Measurements from ENCODE around the gene AMOTL1. TPM values are rescaled to one million over a fixed set of nuclear protein-coding genes. Genes with fewer than 3 reads are reported as not detected.
"Not testable (repeated sequence)": the region's sequence is repeated elsewhere in the genome, so short reads cannot be mapped to it uniquely, and the experiment has no call there.

The AMOTL1 gene
- total RNA-seq, 1 donor from 2014 or later, result 22.6 TPM

- Mint-ChIP-seq H3K36me3 (peaks cover 28% of the 10 kb centered on the region), H3K27me3 (ENCODE audit: insufficient read depth, low read depth) (no peaks in the 10 kb centered on the region), H3K9me3 (peaks cover 3% of the 10 kb centered on the region), H3K27ac (no peak overlapping the region), H3K4me1 (peaks cover 9% of the 10 kb centered on the region), H3K4me3 (no peak overlapping the region)
- no peak overlapping the region for H3K9ac ChIP-seq
- H3K9me3 ChIP-seq (ENCODE audit: low read depth), result no peaks in the 10 kb centered on the region
- no peaks in the 10 kb centered on the region for H3K27me3 ChIP-seq
- no peak overlapping the region for H3K4me3 ChIP-seq
- TF ChIP-seq EZH2phosphoT487 (IDR thresholded peaks at IDR 0.05), result no peak
- TF ChIP-seq EZH2 (IDR thresholded peaks at IDR 0.05), result no peak
- no peak for TF ChIP-seq CTCF (IDR thresholded peaks at IDR 0.05)
- peaks cover 65% of the 10 kb centered on the region for H4K20me1 ChIP-seq (ENCODE audit: low read depth)
- H3K4me2 ChIP-seq, result no peak overlapping the region
- H3K79me2 ChIP-seq (ENCODE audit: low read depth), result peaks cover 91% of the 10 kb centered on the region
- H3K27ac ChIP-seq, result no peak overlapping the region
- H3K4me1 ChIP-seq, result no peaks in the 10 kb centered on the region
- H2AFZ ChIP-seq (replicated peaks), result no peak overlapping the region
- H3F3A ChIP-seq (ENCODE audit: low read depth), result no peaks in the 10 kb centered on the region
- DNase-seq (ENCODE audit: low spot score), result no peak
- no peaks in the 10 kb centered on the region for H3K36me3 ChIP-seq
Observed at GRCh38 chr11:94791216-94791889, 23.2 kb downstream of the AMOTL1 start.

GRCh38 chr11:94791942-94792341 lies 23.8 kb downstream of the AMOTL1 start:
- H3K27me3 Mint-ChIP-seq (ENCODE audit: insufficient read depth, low read depth); H3K27ac Mint-ChIP-seq; H3K4me3 ChIP-seq; H3K9me3 Mint-ChIP-seq; H3K4me3 Mint-ChIP-seq; H2AFZ ChIP-seq (replicated peaks); H3K4me2 ChIP-seq; H3K4me1 ChIP-seq; H3K4me1 Mint-ChIP-seq; H3K27ac ChIP-seq; DNase-seq (ENCODE audit: low spot score); H3K27me3 ChIP-seq; H3F3A ChIP-seq (ENCODE audit: low read depth); H3K36me3 ChIP-seq; H3K9me3 ChIP-seq (ENCODE audit: low read depth); H3K9ac ChIP-seq: not testable (repeated sequence)
- H3K36me3 Mint-ChIP-seq, result peaks cover 26% of the 10 kb centered on the region
- H4K20me1 ChIP-seq (ENCODE audit: low read depth), result peaks cover 62% of the 10 kb centered on the region
- H3K79me2 ChIP-seq (ENCODE audit: low read depth), result peaks cover 92% of the 10 kb centered on the region

- H2AFZ ChIP-seq (replicated peaks), result no peak overlapping the region
- H3F3A ChIP-seq (ENCODE audit: low read depth), result no peaks in the 10 kb centered on the region
- no peaks in the 10 kb centered on the region for H3K27me3 ChIP-seq
- H3K79me2 ChIP-seq (ENCODE audit: low read depth), result peaks cover 94% of the 10 kb centered on the region
- H4K20me1 ChIP-seq (ENCODE audit: low read depth), result peaks cover 65% of the 10 kb centered on the region
- no peak overlapping the region for H3K4me3 ChIP-seq
- no peak overlapping the region for H3K4me2 ChIP-seq
- H3K36me3 Mint-ChIP-seq, result peaks cover 23% of the 10 kb centered on the region
- H3K36me3 ChIP-seq, result no peaks in the 10 kb centered on the region
- peaks cover 3% of the 10 kb centered on the region for H3K9me3 Mint-ChIP-seq
- no peak overlapping the region for H3K9ac ChIP-seq
- H3K27me3 Mint-ChIP-seq (ENCODE audit: insufficient read depth, low read depth), result no peaks in the 10 kb centered on the region
- H3K4me1 ChIP-seq, result no peaks in the 10 kb centered on the region
- DNase-seq (ENCODE audit: low spot score), result no peak
- H3K4me1 Mint-ChIP-seq, result peaks cover 9% of the 10 kb centered on the region
- H3K27ac ChIP-seq, result no peak overlapping the region
- TF ChIP-seq EZH2 (IDR thresholded peaks at IDR 0.05) (no peak), CTCF (IDR thresholded peaks at IDR 0.05) (no peak), EZH2phosphoT487 (IDR thresholded peaks at IDR 0.05) (no peak)
- no peaks in the 10 kb centered on the region for H3K9me3 ChIP-seq (ENCODE audit: low read depth)
- no peak overlapping the region for H3K27ac Mint-ChIP-seq
- no peak overlapping the region for H3K4me3 Mint-ChIP-seq
Observed at GRCh38 chr11:94792451-94792850, 24.3 kb downstream of the AMOTL1 start.

GRCh38 chr11:94793002-94793401 lies 24.8 kb downstream of the AMOTL1 start:
- Histone ChIP-seq H2AFZ (replicated peaks) (no peak overlapping the region), H3K4me1 (no peaks in the 10 kb centered on the region), H3K9me3 (ENCODE audit: low read depth) (no peaks in the 10 kb centered on the region), H4K20me1 (ENCODE audit: low read depth) (peaks cover 67% of the 10 kb centered on the region), H3K36me3 (no peaks in the 10 kb centered on the region), H3K4me2 (no peak overlapping the region), H3K4me3 (no peak overlapping the region), H3K9ac (no peak overlapping the region), H3K27me3 (no peaks in the 10 kb centered on the region), H3F3A (ENCODE audit: low read depth) (no peaks in the 10 kb centered on the region), H3K79me2 (ENCODE audit: low read depth) (peaks cover 94% of the 10 kb centered on the region), H3K27ac (no peak overlapping the region)
- no peaks in the 10 kb centered on the region for H3K27me3 Mint-ChIP-seq (ENCODE audit: insufficient read depth, low read depth)
- H3K9me3 Mint-ChIP-seq, result peaks cover 3% of the 10 kb centered on the region
- no peak overlapping the region for H3K4me3 Mint-ChIP-seq
- H3K27ac Mint-ChIP-seq, result no peak overlapping the region
- no peak for DNase-seq (ENCODE audit: low spot score)
- TF ChIP-seq EZH2 (IDR thresholded peaks at IDR 0.05) (no peak), EZH2phosphoT487 (IDR thresholded peaks at IDR 0.05) (no peak), CTCF (IDR thresholded peaks at IDR 0.05) (no peak)
- peaks cover 9% of the 10 kb centered on the region for H3K4me1 Mint-ChIP-seq
- peaks cover 23% of the 10 kb centered on the region for H3K36me3 Mint-ChIP-seq
